SK-N-SH treated with all-trans-retinoic acid at 6 μM for 48 hours (cell line): Measurements from ENCODE around the gene MYLK.

Experiments
- ATAC-seq: fragments of 200-7000 bp; cut with Tn5 transposase; 3 replicates; pipeline ENCODE4 v1.9.1; 2020; ENCODE audit warnings: mild to moderate bottlenecking, moderate library complexity
- ARNTL ChIP-seq: fragments of 450-650 bp; formaldehyde crosslinking; IDR thresholded peaks from 2 replicates; pipeline ENCODE4 v1.5.0; 2020; ENCODE audit warnings: low read depth, mild to moderate bottlenecking, moderate library complexity, borderline replicate concordance
- CSDC2 ChIP-seq: fragments of 250-450 bp; sonication (Bioruptor Pico); IDR thresholded peaks from 2 replicates; pipeline ENCODE4 v1.5.0; 2020; ENCODE audit warnings: mild to moderate bottlenecking, moderate library complexity
- CSRNP3 ChIP-seq: fragments of 250-450 bp; sonication (Bioruptor Pico); IDR thresholded peaks from 2 replicates; pipeline ENCODE4 v1.5.1; 2021; ENCODE audit warnings: mild to moderate bottlenecking, moderate library complexity
- GLIS3 ChIP-seq: fragments of 250-450 bp; sonication (Bioruptor Pico); IDR thresholded peaks from 2 replicates; pipeline ENCODE4 v1.5.0; 2020; ENCODE audit warnings: mild to moderate bottlenecking, moderate library complexity
- ISL1 ChIP-seq: fragments of 250-450 bp; sonication (Bioruptor Pico); IDR thresholded peaks from 2 replicates; pipeline ENCODE4 v2.1.2; 2022; ENCODE audit warnings: mild to moderate bottlenecking, moderate library complexity
- OSR1 ChIP-seq: fragments of 250-450 bp; sonication (Bioruptor Pico); IDR thresholded peaks from 2 replicates; pipeline ENCODE4 v1.8.0; 2022; ENCODE audit warnings: moderate library complexity, mild to moderate bottlenecking, inconsistent platforms
- PATZ1 ChIP-seq: fragments of 250-450 bp; sonication (Bioruptor Pico); IDR thresholded peaks from 2 replicates; pipeline ENCODE4 v1.8.0; 2020; ENCODE audit warnings: mild to moderate bottlenecking, moderate library complexity, borderline replicate concordance
- PPARA ChIP-seq: fragments of 250-450 bp; sonication (Bioruptor Pico); IDR thresholded peaks from 2 replicates; pipeline ENCODE4 v1.5.0; 2020; ENCODE audit warnings: mild to moderate bottlenecking, borderline replicate concordance
- RARB ChIP-seq: fragments of 250-450 bp; sonication (Bioruptor Pico); IDR thresholded peaks from 2 replicates; pipeline ENCODE4 v1.8.0; 2021; ENCODE audit warnings: mild to moderate bottlenecking, moderate library complexity
- SNAI2 ChIP-seq: fragments of 250-450 bp; sonication (Bioruptor Pico); IDR thresholded peaks from 2 replicates; pipeline ENCODE4 v1.5.0; 2020; ENCODE audit warnings: mild to moderate bottlenecking, moderate library complexity
- TOX ChIP-seq: fragments of 250-450 bp; sonication (Bioruptor Pico); IDR thresholded peaks from 2 replicates; pipeline ENCODE4 v1.8.0; 2021; ENCODE audit warnings: mild to moderate bottlenecking, moderate library complexity, borderline replicate concordance
- ZC3H10 ChIP-seq: fragments of 250-450 bp; sonication (Bioruptor Pico); IDR thresholded peaks from 2 replicates; pipeline ENCODE4 v1.5.1; 2021; ENCODE audit warnings: mild to moderate bottlenecking, moderate library complexity
- ZFP3 ChIP-seq: fragments of 250-450 bp; sonication (Bioruptor Pico); IDR thresholded peaks from 2 replicates; pipeline ENCODE4 v1.5.0; 2020; ENCODE audit warnings: mild to moderate bottlenecking, moderate library complexity
- ZFP30 ChIP-seq: fragments of 450-650 bp; formaldehyde crosslinking; IDR thresholded peaks from 2 replicates; pipeline ENCODE4 v1.5.0; 2022; ENCODE audit warnings: mild to moderate bottlenecking, moderate library complexity
- ZNF565 ChIP-seq: fragments of 450-650 bp; formaldehyde crosslinking; conservative IDR thresholded peaks from 2 replicates; pipeline ENCODE4 v1.5.0; 2020; ENCODE audit warnings: low read depth, mild to moderate bottlenecking, moderate library complexity
- ZNF70 ChIP-seq: fragments of 450-650 bp; formaldehyde crosslinking; IDR thresholded peaks from 2 replicates; pipeline ENCODE4 v1.5.0; 2020; ENCODE audit warnings: mild to moderate bottlenecking, moderate library complexity
- ZNF8 ChIP-seq: fragments of 450-650 bp; formaldehyde crosslinking; IDR thresholded peaks from 2 replicates; pipeline ENCODE4 v1.5.0; 2020; ENCODE audit warnings: mild to moderate bottlenecking, moderate library complexity
- TF ChIP-seq, protein P1 (sequence below): fragments of 250-450 bp; sonication (Bioruptor Pico); IDR thresholded peaks from 2 replicates; pipeline ENCODE4 v1.5.0; 2020; ENCODE audit warnings: mild to moderate bottlenecking, moderate library complexity

The MYLK gene

GRCh38 chr3:123637841-123638240, 246.3 kb downstream of the MYLK start (continued):
- TF ChIP-seq, protein P1, sequence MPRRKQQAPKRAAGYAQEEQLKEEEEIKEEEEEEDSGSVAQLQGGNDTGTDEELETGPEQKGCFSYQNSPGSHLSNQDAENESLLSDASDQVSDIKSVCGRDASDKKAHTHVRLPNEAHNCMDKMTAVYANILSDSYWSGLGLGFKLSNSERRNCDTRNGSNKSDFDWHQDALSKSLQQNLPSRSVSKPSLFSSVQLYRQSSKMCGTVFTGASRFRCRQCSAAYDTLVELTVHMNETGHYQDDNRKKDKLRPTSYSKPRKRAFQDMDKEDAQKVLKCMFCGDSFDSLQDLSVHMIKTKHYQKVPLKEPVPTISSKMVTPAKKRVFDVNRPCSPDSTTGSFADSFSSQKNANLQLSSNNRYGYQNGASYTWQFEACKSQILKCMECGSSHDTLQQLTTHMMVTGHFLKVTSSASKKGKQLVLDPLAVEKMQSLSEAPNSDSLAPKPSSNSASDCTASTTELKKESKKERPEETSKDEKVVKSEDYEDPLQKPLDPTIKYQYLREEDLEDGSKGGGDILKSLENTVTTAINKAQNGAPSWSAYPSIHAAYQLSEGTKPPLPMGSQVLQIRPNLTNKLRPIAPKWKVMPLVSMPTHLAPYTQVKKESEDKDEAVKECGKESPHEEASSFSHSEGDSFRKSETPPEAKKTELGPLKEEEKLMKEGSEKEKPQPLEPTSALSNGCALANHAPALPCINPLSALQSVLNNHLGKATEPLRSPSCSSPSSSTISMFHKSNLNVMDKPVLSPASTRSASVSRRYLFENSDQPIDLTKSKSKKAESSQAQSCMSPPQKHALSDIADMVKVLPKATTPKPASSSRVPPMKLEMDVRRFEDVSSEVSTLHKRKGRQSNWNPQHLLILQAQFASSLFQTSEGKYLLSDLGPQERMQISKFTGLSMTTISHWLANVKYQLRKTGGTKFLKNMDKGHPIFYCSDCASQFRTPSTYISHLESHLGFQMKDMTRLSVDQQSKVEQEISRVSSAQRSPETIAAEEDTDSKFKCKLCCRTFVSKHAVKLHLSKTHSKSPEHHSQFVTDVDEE (CRISPR knock-in tag), result no peak

- TF ChIP-seq ARNTL (CRISPR knock-in tag) (no peak), ZNF70 (CRISPR knock-in tag) (no peak), ZC3H10 (CRISPR knock-in tag) (no peak), CSDC2 (CRISPR knock-in tag) (no peak), RARB (CRISPR knock-in tag) (no peak), ZFP3 (no peak), GLIS3 (CRISPR knock-in tag) (no peak), OSR1 (CRISPR knock-in tag) (no peak), ISL1 (CRISPR knock-in tag) (no peak), ZFP30 (CRISPR knock-in tag) (no peak), SNAI2 (CRISPR knock-in tag) (no peak)
- TF ChIP-seq, protein P1 (CRISPR knock-in tag), result no peak
- TF ChIP-seq, all 23 proteins: peak for 0
- ATAC-seq, result no peak
Observed at GRCh38 chr3:123637131-123637530, 247.0 kb downstream of the MYLK start.

GRCh38 chr3:123636431-123636841, 247.7 kb downstream of the MYLK start:
- ATAC-seq, result no peak; the same call in 2 of the 3 replicates
- TF ChIP-seq TOX (CRISPR knock-in tag) (no peak), ZFP30 (CRISPR knock-in tag) (no peak), GLIS3 (CRISPR knock-in tag) (no peak), CSRNP3 (CRISPR knock-in tag) (no peak), PATZ1 (CRISPR knock-in tag) (no peak), RARB (CRISPR knock-in tag) (no peak), CSDC2 (CRISPR knock-in tag) (no peak), ZNF70 (CRISPR knock-in tag) (no peak), SNAI2 (CRISPR knock-in tag) (no peak), ZNF8 (CRISPR knock-in tag) (no peak), PPARA (no peak), ISL1 (CRISPR knock-in tag) (no peak), ZC3H10 (CRISPR knock-in tag) (no peak), ZNF565 (CRISPR knock-in tag) (no peak), OSR1 (CRISPR knock-in tag) (no peak)
- TF ChIP-seq, protein P1 (CRISPR knock-in tag), result no peak
